ENCODE measurements around the gene SAMD11. TPM values are rescaled to one million over a fixed set of nuclear protein-coding genes. Genes with fewer than 3 reads are reported as not detected.
A peak's percentile ranks its signal among the peaks of the same experiment; 100 is the strongest.

SAMD11 gene
- total and polyA plus RNA-seq, 2 of the 13 experiments (the other 11 are each of a cell fraction or from before 2014, with no cell fraction given): 0.11 TPM; not detected in 1

DNA sequence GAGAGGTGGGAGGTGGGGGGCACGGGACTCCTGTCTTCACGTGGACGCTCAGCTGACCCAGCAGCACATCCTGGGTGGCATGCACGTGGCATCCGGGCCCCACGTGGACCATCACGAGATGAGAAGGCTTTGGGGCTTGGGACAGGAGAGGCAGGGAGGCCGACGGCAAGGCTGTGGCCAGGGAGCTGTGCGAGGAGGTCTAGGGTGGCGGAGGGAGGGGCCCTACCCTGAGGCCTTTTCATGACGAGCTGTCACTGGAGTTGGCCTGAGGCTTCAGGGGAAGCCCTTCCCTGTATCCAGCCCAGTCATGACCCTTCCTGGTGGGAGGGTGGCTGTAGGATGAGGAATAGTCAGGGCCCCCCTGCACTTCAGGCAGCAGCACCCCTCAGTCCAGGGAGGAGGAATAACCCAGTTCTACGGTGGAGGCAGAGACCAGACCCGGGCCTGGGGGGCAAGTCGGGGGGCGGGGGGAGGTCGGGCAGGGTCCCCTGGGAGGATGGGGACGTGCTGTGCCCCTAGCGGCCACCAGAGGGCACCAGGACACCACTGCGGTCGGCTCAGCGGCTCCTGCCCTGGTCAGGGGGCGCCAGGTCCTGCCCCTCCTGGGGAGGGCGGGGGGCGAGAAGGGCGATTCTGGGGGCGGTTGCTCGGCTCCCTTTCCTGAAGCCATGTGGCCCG lies 60.2 kb downstream of the SAMD11 start (continued):
- TF ChIP-seq, protein P1, sequence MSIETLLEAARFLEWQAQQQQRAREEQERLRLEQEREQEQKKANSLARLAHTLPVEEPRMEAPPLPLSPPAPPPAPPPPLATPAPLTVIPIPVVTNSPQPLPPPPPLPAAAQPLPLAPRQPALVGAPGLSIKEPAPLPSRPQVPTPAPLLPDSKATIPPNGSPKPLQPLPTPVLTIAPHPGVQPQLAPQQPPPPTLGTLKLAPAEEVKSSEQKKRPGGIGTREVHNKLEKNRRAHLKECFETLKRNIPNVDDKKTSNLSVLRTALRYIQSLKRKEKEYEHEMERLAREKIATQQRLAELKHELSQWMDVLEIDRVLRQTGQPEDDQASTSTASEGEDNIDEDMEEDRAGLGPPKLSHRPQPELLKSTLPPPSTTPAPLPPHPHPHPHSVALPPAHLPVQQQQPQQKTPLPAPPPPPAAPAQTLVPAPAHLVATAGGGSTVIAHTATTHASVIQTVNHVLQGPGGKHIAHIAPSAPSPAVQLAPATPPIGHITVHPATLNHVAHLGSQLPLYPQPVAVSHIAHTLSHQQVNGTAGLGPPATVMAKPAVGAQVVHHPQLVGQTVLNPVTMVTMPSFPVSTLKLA (IDR thresholded peaks at IDR 0.05): peak; percentile 69
- TF ChIP-seq, protein P2, sequence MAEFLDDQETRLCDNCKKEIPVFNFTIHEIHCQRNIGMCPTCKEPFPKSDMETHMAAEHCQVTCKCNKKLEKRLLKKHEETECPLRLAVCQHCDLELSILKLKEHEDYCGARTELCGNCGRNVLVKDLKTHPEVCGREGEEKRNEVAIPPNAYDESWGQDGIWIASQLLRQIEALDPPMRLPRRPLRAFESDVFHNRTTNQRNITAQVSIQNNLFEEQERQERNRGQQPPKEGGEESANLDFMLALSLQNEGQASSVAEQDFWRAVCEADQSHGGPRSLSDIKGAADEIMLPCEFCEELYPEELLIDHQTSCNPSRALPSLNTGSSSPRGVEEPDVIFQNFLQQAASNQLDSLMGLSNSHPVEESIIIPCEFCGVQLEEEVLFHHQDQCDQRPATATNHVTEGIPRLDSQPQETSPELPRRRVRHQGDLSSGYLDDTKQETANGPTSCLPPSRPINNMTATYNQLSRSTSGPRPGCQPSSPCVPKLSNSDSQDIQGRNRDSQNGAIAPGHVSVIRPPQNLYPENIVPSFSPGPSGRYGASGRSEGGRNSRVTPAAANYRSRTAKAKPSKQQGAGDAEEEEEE (CRISPR knock-in tag; IDR thresholded peaks at IDR 0.05; ENCODE audit: borderline replicate concordance): no peak
- TF ChIP-seq KLF13 (CRISPR knock-in tag; IDR thresholded peaks at IDR 0.05) (no peak), NRL (CRISPR knock-in tag; IDR thresholded peaks at IDR 0.05; ENCODE audit: borderline replicate concordance) (0 out of 2 replicates have a peak, but pooled peaks have one; percentile 23), TGIF2 (CRISPR knock-in tag; IDR thresholded peaks at IDR 0.05) (no peak), SIN3B (IDR thresholded peaks at IDR 0.05; ENCODE audit: low read length) (no peak), ZBTB21 (CRISPR knock-in tag; IDR thresholded peaks at IDR 0.05) (no peak), ZSCAN22 (CRISPR knock-in tag; IDR thresholded peaks at IDR 0.05) (no peak), HMGXB4 (CRISPR knock-in tag; IDR thresholded peaks at IDR 0.05; ENCODE audit: borderline replicate concordance in 1 of 2, low read depth in 1 of 2) (peak in 1 of 2 experiments; percentile 23; a peak in 1 of 4 replicates), ZNF512B (CRISPR knock-in tag; IDR thresholded peaks at IDR 0.05; ENCODE audit: borderline replicate concordance) (peak; percentile 87; the same call in 1 of the 2 replicates), ZBTB7A (CRISPR knock-in tag; IDR thresholded peaks at IDR 0.05) (peak; percentile 62; the same call in 1 of the 2 replicates), NR2F6 (IDR thresholded peaks at IDR 0.05) (no peak), NR2F6 (CRISPR knock-in tag; IDR thresholded peaks at IDR 0.05) (no peak)
- TF ChIP-seq, protein P3, sequence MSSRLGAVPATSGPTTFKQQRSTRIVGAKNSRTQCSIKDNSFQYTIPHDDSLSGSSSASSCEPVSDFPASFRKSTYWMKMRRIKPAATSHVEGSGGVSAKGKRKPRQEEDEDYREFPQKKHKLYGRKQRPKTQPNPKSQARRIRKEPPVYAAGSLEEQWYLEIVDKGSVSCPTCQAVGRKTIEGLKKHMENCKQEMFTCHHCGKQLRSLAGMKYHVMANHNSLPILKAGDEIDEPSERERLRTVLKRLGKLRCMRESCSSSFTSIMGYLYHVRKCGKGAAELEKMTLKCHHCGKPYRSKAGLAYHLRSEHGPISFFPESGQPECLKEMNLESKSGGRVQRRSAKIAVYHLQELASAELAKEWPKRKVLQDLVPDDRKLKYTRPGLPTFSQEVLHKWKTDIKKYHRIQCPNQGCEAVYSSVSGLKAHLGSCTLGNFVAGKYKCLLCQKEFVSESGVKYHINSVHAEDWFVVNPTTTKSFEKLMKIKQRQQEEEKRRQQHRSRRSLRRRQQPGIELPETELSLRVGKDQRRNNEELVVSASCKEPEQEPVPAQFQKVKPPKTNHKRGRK (CRISPR knock-in tag; IDR thresholded peaks at IDR 0.05): peak; percentile 88
- TF ChIP-seq, protein P4, sequence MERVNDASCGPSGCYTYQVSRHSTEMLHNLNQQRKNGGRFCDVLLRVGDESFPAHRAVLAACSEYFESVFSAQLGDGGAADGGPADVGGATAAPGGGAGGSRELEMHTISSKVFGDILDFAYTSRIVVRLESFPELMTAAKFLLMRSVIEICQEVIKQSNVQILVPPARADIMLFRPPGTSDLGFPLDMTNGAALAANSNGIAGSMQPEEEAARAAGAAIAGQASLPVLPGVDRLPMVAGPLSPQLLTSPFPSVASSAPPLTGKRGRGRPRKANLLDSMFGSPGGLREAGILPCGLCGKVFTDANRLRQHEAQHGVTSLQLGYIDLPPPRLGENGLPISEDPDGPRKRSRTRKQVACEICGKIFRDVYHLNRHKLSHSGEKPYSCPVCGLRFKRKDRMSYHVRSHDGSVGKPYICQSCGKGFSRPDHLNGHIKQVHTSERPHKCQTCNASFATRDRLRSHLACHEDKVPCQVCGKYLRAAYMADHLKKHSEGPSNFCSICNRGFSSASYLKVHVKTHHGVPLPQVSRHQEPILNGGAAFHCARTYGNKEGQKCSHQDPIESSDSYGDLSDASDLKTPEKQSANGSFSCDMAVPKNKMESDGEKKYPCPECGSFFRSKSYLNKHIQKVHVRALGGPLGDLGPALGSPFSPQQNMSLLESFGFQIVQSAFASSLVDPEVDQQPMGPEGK (CRISPR knock-in tag; IDR thresholded peaks at IDR 0.05): peak; percentile 94

All from HepG2 (cell line).